H9 (cell line): ENCODE measurements around the gene UBXN10. TPM values are rescaled to one million over a fixed set of nuclear protein-coding genes. Genes with fewer than 3 reads are reported as not detected.
A peak's percentile ranks its signal among the peaks of the same experiment; 100 is the strongest.

Source experiments
- DNase-seq: peaks from one replicate; pipeline ENCODE4 v3.0.0-alpha.2; 2017
- H2AFZ ChIP-seq: one replicate; pipeline ENCODE4 v1.6.1; 2013; ENCODE audit warnings: mild to moderate bottlenecking, low read length, control low read depth, moderate library complexity
- H2AK5ac ChIP-seq: 2 replicates; pipeline ENCODE4 v1.6.1; 2013; ENCODE audit warnings: low read length, control low read depth, mixed read lengths; ENCODE audit not compliant: insufficient read length
- H2BK120ac ChIP-seq: one replicate; pipeline ENCODE4 v1.6.1; 2013; ENCODE audit warnings: low read depth, mild to moderate bottlenecking, low read length, control low read depth, inconsistent platforms; ENCODE audit not compliant: poor library complexity, severe bottlenecking
- H2BK12ac ChIP-seq: 2 replicates; pipeline ENCODE4 v1.6.1; 2013; ENCODE audit warnings: low read length, control low read depth, mixed read lengths, low read depth; ENCODE audit not compliant: insufficient read length
- H2BK15ac ChIP-seq: 2 replicates; pipeline ENCODE4 v1.6.1; 2013; ENCODE audit warnings: low read depth, low read length, control low read depth
- H2BK20ac ChIP-seq: one replicate; pipeline ENCODE4 v1.6.1; 2013; ENCODE audit warnings: low read depth, mild to moderate bottlenecking, low read length, control low read depth, inconsistent platforms; ENCODE audit not compliant: poor library complexity, severe bottlenecking
- H2BK5ac ChIP-seq: 2 replicates; pipeline ENCODE4 v1.6.1; 2013; ENCODE audit warnings: low read length, control low read depth, mixed read lengths; ENCODE audit not compliant: insufficient read length
- H3K14ac ChIP-seq: 2 replicates; pipeline ENCODE4 v1.6.1; 2013; ENCODE audit warnings: low read length, control low read depth; ENCODE audit not compliant: insufficient read depth
- H3K18ac ChIP-seq: 2 replicates; pipeline ENCODE4 v1.6.1; 2013; ENCODE audit warnings: low read depth, mild to moderate bottlenecking, mixed read lengths, low read length, control low read depth; ENCODE audit not compliant: insufficient read length
- H3K23ac ChIP-seq: 2 replicates; pipeline ENCODE4 v1.6.1; 2013; ENCODE audit warnings: low read length, control low read depth, mixed read lengths, low read depth; ENCODE audit not compliant: insufficient read length
- H3K23me2 ChIP-seq: 2 replicates; pipeline ENCODE4 v1.6.1; 2013; ENCODE audit warnings: low read depth, mild to moderate bottlenecking, mixed read lengths, low read length, control low read depth; ENCODE audit not compliant: insufficient read length, poor library complexity, severe bottlenecking
- H3K27ac ChIP-seq: 2 replicates; pipeline ENCODE4 v1.5.1; 2013; ENCODE audit warnings: low read length, control low read depth, mixed read lengths, low read depth; ENCODE audit not compliant: insufficient read length
- H3K27me3 ChIP-seq: 2 replicates; pipeline ENCODE4 v1.6.1; 2013; ENCODE audit warnings: low read length, control low read depth, inconsistent platforms; ENCODE audit not compliant: insufficient read depth
- H3K4ac ChIP-seq: 2 replicates; pipeline ENCODE4 v1.6.1; 2013; ENCODE audit warnings: low read depth, mild to moderate bottlenecking, control low read depth, inconsistent platforms, low read length, moderate library complexity
- H3K4me1 ChIP-seq: 2 replicates; pipeline ENCODE4 v1.6.1; 2013; ENCODE audit warnings: low read length, control low read depth, inconsistent platforms; ENCODE audit not compliant: insufficient read depth
- H3K4me2 ChIP-seq: 2 replicates; pipeline ENCODE4 v1.6.1; 2013; ENCODE audit warnings: low read length, control low read depth, mixed read lengths; ENCODE audit not compliant: insufficient read length, insufficient read depth
- H3K56ac ChIP-seq: 2 replicates; pipeline ENCODE4 v1.6.1; 2013; ENCODE audit warnings: low read depth, mild to moderate bottlenecking, mixed read lengths, low read length, control low read depth; ENCODE audit not compliant: insufficient read length
- H3K79me1 ChIP-seq: 2 replicates; pipeline ENCODE4 v1.6.1; 2013; ENCODE audit warnings: low read depth, mild to moderate bottlenecking, moderate library complexity, low read length, control low read depth, inconsistent platforms; ENCODE audit not compliant: insufficient read depth, poor library complexity, severe bottlenecking
- H3K79me2 ChIP-seq: 2 replicates; pipeline ENCODE4 v1.6.1; 2013; ENCODE audit warnings: low read length, control low read depth, inconsistent platforms; ENCODE audit not compliant: insufficient read depth
- H3K9ac ChIP-seq: 2 replicates; pipeline ENCODE4 v1.6.1; 2013; ENCODE audit warnings: low read length, control low read depth, mixed read lengths; ENCODE audit not compliant: insufficient read length; ENCODE audit errors: extremely low read depth
- H3K9me3 ChIP-seq: one replicate; pipeline ENCODE4 v1.6.1; 2013; ENCODE audit warnings: low read depth, low read length, inconsistent platforms; ENCODE audit not compliant: control insufficient read depth
- H3T11ph ChIP-seq: one replicate; pipeline ENCODE4 v1.6.1; 2013; ENCODE audit warnings: mild to moderate bottlenecking, low read length, control low read depth, inconsistent platforms
- H4K20me1 ChIP-seq: one replicate; pipeline ENCODE4 v1.6.1; 2013; ENCODE audit not compliant: control insufficient read depth, insufficient read length, insufficient read depth
- H4K5ac ChIP-seq: 2 replicates; pipeline ENCODE4 v1.6.1; 2013; ENCODE audit warnings: low read depth, mild to moderate bottlenecking, mixed read lengths, low read length, control low read depth; ENCODE audit not compliant: insufficient read length
- H4K8ac ChIP-seq: replicated peaks from 2 replicates; pipeline ENCODE4 v1.6.1; 2013; ENCODE audit warnings: low read length, control low read depth, mixed read lengths, low read depth; ENCODE audit not compliant: insufficient read length
- H4K91ac ChIP-seq: 2 replicates; pipeline ENCODE4 v1.6.1; 2013; ENCODE audit warnings: low read depth, mild to moderate bottlenecking, moderate library complexity, mixed read lengths, low read length, control low read depth; ENCODE audit not compliant: insufficient read length
- H3K27ac Mint-ChIP-seq, 3 experiments: 2 replicates in 2 of 3; 3 replicates in 1 of 3; pipeline ENCODE4 v1.8.0; 2020 to 2021; ENCODE audit warnings: mixed read lengths in 3 of 3, mild to moderate bottlenecking in 1 of 3, moderate library complexity in 1 of 3
- H3K27me3 Mint-ChIP-seq: 2 replicates; pipeline ENCODE4 v1.8.0; 2021; ENCODE audit warnings: low read depth, mild to moderate bottlenecking, moderate library complexity, mixed read lengths
- H3K36me3 Mint-ChIP-seq, 3 experiments: 2 replicates in 2 of 3; 3 replicates in 1 of 3; pipeline ENCODE4 v1.8.0; 2020 to 2021; ENCODE audit warnings: low read depth in 3 of 3, mixed read lengths in 3 of 3; ENCODE audit not compliant: insufficient read depth in 1 of 3
- H3K4me1 Mint-ChIP-seq, 2 experiments: 2 replicates each; pipeline ENCODE4 v1.8.0; 2020; ENCODE audit warnings: mixed read lengths in 2 of 2
- H3K4me3 Mint-ChIP-seq, 2 experiments: 2 replicates in 1 of 2; 3 replicates in 1 of 2; pipeline ENCODE4 v1.8.0; 2020 to 2021; ENCODE audit warnings: mild to moderate bottlenecking in 2 of 2, mixed read lengths in 2 of 2, moderate library complexity in 1 of 2
- H3K9me3 Mint-ChIP-seq, 2 experiments: 2 replicates in 1 of 2; 3 replicates in 1 of 2; pipeline ENCODE4 v1.8.0; 2020; ENCODE audit warnings: mild to moderate bottlenecking in 2 of 2, mixed read lengths in 2 of 2, moderate library complexity in 1 of 2
- WGBS: extraction: QIAGEN DNeasy Blood & Tissue Kit; methylation state at CpG from one replicate; pipeline ENCODE4 v1.1.7; 2013; ENCODE audit warnings: missing lambda C conversion rate, low lambda C conversion rate, mixed read lengths; ENCODE audit not compliant: insufficient read length; ENCODE audit errors: extremely low coverage; 5-methylcytosine and 5-hydroxymethylcytosine counted together
- total RNA-seq: library from RNA; stranded (reverse); gene quantifications from 2 replicates; pipeline ENCODE4 v1.2.1, GENCODE V29; 2021
- TF ChIP-seq, protein P1 (sequence below): fragments of 200-600 bp; sonication (generic); conservative IDR thresholded peaks from 3 replicates; pipeline ENCODE4 v1.8.0; 2021; ENCODE audit warnings: antibody characterized with exemption, mild to moderate bottlenecking

UBXN10 gene
- total RNA-seq, 1 experiment from 2014 or later: 0.59 TPM

DNA sequence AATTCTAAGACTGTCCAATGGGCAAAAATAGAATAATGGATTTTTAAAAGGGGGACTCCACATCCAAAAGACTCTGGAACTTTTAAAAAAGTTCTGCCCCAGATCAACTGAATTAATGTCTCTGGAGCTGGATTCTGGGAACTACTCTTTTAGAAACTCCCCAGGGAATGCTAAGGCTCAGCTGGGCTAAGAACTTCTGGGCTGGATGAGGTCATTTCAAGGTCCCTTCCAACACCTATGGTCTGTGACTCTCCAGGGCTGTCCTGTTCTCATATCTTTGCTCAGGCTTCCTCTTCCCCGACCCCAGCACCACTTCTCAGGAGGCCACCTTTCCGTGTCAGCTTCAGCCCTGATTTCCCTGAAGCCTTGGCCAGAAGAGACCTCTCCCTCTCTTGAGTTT, 13.9 kb downstream of the UBXN10 start:
- DNase-seq: no peak
- Histone ChIP-seq H3K79me2 (no peaks in the 10 kb centered on the region), H2AK5ac (no peak overlapping the region), H2BK20ac (no peak overlapping the region), H4K8ac (no peak overlapping the region), H3K14ac (no peak overlapping the region), H2BK15ac (no peak overlapping the region), H4K5ac (no peak overlapping the region), H2BK12ac (no peak overlapping the region), H4K91ac (no peak overlapping the region), H2BK5ac (no peak overlapping the region), H3K4ac (no peak overlapping the region), H3K27me3 (no peaks in the 10 kb centered on the region), H3K79me1 (no peaks in the 10 kb centered on the region), H3K23ac (no peak overlapping the region), H3K4me2 (no peak overlapping the region), H3K4me1 (no peaks in the 10 kb centered on the region), H3K9ac (no peak overlapping the region), H2AFZ (no peak overlapping the region), H3T11ph (no peak overlapping the region), H3K18ac (no peak overlapping the region), H4K20me1 (no peaks in the 10 kb centered on the region), H3K23me2 (no peaks in the 10 kb centered on the region), H3K9me3 (no peaks in the 10 kb centered on the region), H3K27ac (no peak overlapping the region), H2BK120ac (no peak overlapping the region), H3K56ac (no peak overlapping the region)
- no peaks in the 10 kb centered on the region for H3K36me3 Mint-ChIP-seq
- H3K9me3 Mint-ChIP-seq: no peaks in the 10 kb centered on the region
- peak overlapping the region in 1 of 3 experiments; percentile 7; a peak in 1 of 7 replicates for H3K27ac Mint-ChIP-seq
- no peak overlapping the region for H3K4me3 Mint-ChIP-seq
- TF ChIP-seq, protein P1, sequence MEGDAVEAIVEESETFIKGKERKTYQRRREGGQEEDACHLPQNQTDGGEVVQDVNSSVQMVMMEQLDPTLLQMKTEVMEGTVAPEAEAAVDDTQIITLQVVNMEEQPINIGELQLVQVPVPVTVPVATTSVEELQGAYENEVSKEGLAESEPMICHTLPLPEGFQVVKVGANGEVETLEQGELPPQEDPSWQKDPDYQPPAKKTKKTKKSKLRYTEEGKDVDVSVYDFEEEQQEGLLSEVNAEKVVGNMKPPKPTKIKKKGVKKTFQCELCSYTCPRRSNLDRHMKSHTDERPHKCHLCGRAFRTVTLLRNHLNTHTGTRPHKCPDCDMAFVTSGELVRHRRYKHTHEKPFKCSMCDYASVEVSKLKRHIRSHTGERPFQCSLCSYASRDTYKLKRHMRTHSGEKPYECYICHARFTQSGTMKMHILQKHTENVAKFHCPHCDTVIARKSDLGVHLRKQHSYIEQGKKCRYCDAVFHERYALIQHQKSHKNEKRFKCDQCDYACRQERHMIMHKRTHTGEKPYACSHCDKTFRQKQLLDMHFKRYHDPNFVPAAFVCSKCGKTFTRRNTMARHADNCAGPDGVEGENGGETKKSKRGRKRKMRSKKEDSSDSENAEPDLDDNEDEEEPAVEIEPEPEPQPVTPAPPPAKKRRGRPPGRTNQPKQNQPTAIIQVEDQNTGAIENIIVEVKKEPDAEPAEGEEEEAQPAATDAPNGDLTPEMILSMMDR: no peak
- WGBS: no CpG with 5 or more reads among the region's 2 CpGs
- H3K27me3 Mint-ChIP-seq: peaks cover 16% of the 10 kb centered on the region
- peaks cover 8 to 11% of the 10 kb centered on the region in 2 experiments for H3K4me1 Mint-ChIP-seq
